GM20000 (cell line): ENCODE results near the gene FAM184B.
"Not testable (repeated sequence)": the region's sequence is repeated elsewhere in the genome, so short reads cannot be mapped to it uniquely, and the experiment has no call there.

Experiments
- DNase-seq: peaks from one replicate; pipeline ENCODE4 v3.0.0; 2012; ENCODE audit warnings: low spot score
- TF ChIP-seq, protein P1 (sequence below): IDR thresholded peaks from 2 replicates; pipeline ENCODE4 v1.5.1; 2012; ENCODE audit warnings: mild to moderate bottlenecking, control low read depth; ENCODE audit errors: extremely low read depth, missing control alignments

FAM184B gene

DNA sequence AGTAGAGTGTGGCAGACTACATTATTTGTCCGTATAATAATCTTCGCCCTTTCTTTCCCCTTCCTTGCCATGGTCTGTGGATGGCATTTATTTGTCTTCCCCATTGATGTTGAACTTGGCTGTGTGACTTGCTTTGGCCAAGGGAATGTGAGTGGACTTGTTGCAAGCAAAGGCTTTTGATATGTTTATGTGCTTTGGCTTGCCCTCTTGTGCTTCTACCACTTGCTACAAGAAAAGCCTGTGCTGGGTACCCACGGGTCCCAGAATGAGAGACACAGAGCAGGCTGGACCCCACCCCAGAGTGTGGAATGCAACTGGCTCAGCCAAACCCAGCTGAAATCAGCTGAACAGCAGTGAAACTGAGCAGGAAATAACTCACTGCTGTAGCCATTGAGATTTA is 63.0 kb downstream of the FAM184B start:
- DNase-seq = no peak
- TF ChIP-seq, protein P1, sequence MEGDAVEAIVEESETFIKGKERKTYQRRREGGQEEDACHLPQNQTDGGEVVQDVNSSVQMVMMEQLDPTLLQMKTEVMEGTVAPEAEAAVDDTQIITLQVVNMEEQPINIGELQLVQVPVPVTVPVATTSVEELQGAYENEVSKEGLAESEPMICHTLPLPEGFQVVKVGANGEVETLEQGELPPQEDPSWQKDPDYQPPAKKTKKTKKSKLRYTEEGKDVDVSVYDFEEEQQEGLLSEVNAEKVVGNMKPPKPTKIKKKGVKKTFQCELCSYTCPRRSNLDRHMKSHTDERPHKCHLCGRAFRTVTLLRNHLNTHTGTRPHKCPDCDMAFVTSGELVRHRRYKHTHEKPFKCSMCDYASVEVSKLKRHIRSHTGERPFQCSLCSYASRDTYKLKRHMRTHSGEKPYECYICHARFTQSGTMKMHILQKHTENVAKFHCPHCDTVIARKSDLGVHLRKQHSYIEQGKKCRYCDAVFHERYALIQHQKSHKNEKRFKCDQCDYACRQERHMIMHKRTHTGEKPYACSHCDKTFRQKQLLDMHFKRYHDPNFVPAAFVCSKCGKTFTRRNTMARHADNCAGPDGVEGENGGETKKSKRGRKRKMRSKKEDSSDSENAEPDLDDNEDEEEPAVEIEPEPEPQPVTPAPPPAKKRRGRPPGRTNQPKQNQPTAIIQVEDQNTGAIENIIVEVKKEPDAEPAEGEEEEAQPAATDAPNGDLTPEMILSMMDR = no peak

DNA sequence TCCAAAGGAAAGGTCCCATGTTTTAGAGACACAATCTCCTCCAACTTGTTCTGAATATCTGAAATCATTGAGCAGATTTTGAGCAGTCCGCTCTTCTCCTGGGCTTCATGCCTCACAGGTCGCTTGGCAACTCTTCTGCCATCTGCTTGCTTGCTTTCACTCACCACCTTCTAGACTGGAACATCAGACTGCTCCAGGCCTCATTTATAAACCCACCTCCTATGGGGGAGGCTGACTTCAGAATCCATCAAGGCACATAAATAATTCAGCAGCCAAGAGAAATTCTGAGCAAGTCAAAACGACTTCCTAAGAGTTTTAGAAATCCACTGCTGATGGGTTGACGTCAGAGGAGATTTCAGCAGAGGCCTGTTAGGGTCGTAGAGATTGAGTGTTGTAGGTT is 64.1 kb downstream of the FAM184B start:
- TF ChIP-seq, protein P1 = no peak
- no peak for DNase-seq

DNA sequence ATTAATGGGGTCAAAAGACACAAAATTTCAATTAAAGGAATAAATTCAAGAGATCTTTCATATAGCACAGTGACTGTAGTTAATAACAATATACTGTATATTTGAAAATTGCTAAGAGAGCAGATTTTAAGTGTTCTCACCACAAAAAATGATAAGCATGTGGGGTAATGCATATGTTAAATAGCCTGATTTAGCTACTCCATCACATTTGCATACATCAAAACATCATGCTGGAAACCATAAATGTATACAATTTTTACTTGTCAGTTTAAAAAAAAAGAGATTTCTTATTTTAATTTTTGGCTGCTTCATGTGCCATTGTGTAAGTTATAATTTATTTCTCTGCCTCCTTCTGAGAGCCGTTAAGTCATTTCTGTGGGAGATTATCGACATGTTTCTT is 65.9 kb downstream of the FAM184B start:
- TF ChIP-seq, protein P1 = no peak

DNA sequence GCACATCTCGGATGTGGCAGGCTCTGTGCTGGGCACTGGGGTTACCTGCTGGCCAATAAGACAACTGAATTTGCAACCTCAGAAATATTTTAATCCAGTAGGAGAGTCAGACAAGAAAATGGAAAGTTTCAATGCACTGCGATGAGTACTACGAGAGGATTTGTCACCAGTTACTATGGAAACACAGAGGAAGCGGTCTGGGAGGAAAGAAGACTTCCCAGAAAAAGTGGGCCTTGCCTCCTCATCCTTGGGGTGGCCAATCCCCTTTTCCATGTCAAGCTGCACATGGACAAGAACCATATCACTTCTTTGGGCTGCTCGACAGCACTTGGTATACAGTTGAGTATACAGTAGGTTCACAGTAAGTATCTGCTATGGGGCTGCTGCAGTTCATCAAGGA is 67.6 kb downstream of the FAM184B start:
- no peak for DNase-seq
- TF ChIP-seq, protein P1 = no peak

More for the DNA sequence above, 65.9 kb downstream of the FAM184B start:
- no peak for DNase-seq

DNA sequence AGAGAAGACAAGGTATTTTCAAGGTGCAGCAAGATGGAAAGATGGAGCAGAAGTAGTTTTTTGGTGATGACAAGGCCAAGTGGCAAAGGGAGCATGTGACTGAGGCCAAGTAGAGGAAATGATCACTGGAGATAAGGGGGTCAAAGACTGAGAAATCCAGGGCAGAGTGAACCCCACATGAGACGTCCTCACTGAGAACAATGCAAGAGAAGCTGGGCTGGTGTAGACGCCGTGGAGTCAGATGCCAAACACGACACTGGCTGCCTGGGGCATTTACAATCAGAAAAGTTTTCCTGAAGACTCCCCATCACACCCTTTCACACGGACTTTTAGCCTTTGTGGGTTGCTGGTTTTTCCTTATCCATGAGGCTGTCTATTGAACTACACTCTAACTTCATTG is 69.3 kb downstream of the FAM184B start:
- DNase-seq = no peak
- TF ChIP-seq, protein P1 = no peak

DNA sequence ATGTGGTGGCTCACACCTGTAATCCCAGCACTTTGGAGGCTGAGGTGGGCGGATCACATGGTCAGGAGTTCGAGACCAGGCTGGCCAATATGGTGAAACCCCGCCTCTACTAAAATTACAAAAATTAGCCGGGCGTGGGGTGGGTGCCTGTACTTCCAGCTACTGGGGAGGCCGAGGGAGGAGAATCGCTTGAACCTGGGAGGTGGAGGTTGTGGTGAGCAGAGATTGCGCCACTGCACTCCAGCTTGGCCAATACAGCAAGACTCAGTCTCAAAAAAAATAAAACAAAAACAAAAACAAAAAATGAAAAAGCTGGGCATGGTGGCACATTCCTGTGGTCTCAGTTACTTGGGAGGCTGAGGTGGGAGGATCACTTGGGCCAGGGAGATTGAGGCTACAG is 70.2 kb downstream of the FAM184B start:
- not testable (repeated sequence) for DNase-seq

DNA sequence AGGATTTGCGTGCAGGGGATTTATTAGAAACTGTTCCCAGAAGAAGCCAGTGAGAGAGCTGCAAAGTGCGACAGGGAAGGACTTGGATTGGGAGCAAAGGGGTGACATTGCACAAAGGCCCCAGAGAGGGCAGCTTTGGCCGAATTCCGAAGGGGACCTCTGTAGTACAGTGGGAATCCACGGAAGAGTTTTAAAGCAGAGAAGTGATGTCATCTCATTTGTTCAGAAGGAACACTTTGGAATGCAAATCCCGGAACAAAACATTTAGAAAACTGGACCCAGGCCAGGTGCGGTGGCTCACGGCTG is 71.7 kb downstream of the FAM184B start:
- DNase-seq = no peak
- TF ChIP-seq, protein P1 = no peak

DNA sequence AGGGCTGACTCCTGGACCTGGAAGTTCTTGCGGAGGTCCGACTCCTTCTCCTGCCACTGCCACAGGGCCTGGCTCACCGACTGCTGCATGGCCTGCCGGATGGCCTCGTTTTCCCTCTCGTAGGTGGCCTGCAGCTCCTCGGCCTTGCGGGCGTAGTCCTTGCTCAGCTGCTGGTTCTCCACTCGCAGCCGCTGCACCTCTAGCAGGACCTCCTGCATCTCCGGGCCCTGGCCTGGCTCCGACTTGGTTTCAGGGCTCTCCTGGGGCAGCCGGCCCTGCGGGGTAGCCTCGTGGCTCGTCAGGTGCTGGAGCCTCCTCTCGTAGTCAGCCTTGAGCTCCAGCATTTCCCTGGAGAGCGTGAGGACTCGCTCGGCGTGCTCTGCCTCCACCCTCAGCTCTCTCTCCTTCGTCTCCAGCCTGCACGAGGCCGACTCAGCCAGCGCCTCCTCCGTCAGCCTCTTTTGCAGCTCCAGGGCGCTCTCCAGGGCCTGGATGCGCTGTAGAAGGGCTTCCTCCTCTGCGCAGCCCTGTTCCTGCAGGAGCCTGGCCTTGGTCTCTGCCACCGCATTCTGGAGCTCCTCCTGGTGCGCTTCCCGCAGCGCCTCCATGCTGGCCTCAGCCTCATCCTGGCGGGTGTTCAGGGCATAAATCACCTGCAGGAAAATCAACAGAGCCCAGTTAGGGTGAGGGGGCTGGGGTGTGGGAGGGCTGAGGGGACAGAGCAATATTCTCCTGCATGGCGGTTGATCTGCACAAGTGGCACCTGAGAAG is 72.2 kb downstream of the FAM184B start:
- no peak for DNase-seq
- TF ChIP-seq, protein P1 = no peak
